MM.1S (cell line): ENCODE data around the gene KCNH1.

Source experiments
- DNase-seq: peaks from one replicate; pipeline ENCODE4 v3.0.0-alpha.2; 2015
- H2AFZ ChIP-seq: fragments of 300-600 bp; sonication (generic); 2 replicates; pipeline ENCODE4 v1.6.0; 2016; ENCODE audit warnings: antibody characterized with exemption, low read length
- H3F3A ChIP-seq: fragments of 300-600 bp; sonication (generic); 2 replicates; pipeline ENCODE4 v1.6.1; 2016; ENCODE audit warnings: mild to moderate bottlenecking, antibody characterized with exemption, low read length, moderate library complexity, mixed read lengths; ENCODE audit not compliant: insufficient read depth
- H3K27ac ChIP-seq: fragments of 300-600 bp; sonication (generic); 2 replicates; pipeline ENCODE4 v1.5.1; 2016; ENCODE audit warnings: mild to moderate bottlenecking, low read length
- H3K27me3 ChIP-seq: fragments of 300-600 bp; sonication (generic); replicated peaks from 2 replicates; pipeline ENCODE4 v1.6.0; 2016; ENCODE audit warnings: low read length; ENCODE audit not compliant: insufficient read depth
- H3K36me3 ChIP-seq: fragments of 300-600 bp; sonication (generic); replicated peaks from 2 replicates; pipeline ENCODE4 v1.6.1; 2016; ENCODE audit warnings: mild to moderate bottlenecking, low read length, mixed read lengths; ENCODE audit not compliant: insufficient read depth
- H3K4me1 ChIP-seq: fragments of 300-600 bp; sonication (generic); 2 replicates; pipeline ENCODE4 v1.6.1; 2016; ENCODE audit warnings: low read length, mixed read lengths
- H3K4me2 ChIP-seq: fragments of 300-600 bp; sonication (generic); 2 replicates; pipeline ENCODE4 v1.6.0; 2016; ENCODE audit warnings: low read depth, low read length
- H3K4me3 ChIP-seq: fragments of 300-600 bp; sonication (generic); 2 replicates; pipeline ENCODE4 v1.5.1; 2016; ENCODE audit warnings: low read length, mixed read lengths
- H3K79me2 ChIP-seq: fragments of 300-600 bp; sonication (generic); 2 replicates; pipeline ENCODE4 v1.6.1; 2016; ENCODE audit warnings: mixed run types, low read length, mixed read lengths
- H3K9ac ChIP-seq: fragments of 300-600 bp; sonication (generic); 2 replicates; pipeline ENCODE4 v1.6.1; 2016; ENCODE audit warnings: low read length, mixed read lengths
- H3K9me2 ChIP-seq: fragments of 300-600 bp; sonication (generic); replicated peaks from 2 replicates; pipeline ENCODE4 v1.6.1; 2016; ENCODE audit warnings: mild to moderate bottlenecking, low read length, mixed read lengths; ENCODE audit not compliant: insufficient read depth
- H3K9me3 ChIP-seq: fragments of 300-600 bp; sonication (generic); replicated peaks from 2 replicates; pipeline ENCODE4 v1.6.1; 2016; ENCODE audit warnings: mild to moderate bottlenecking, low read length, mixed read lengths; ENCODE audit not compliant: insufficient read depth
- H4K20me1 ChIP-seq: fragments of 300-600 bp; sonication (generic); 2 replicates; pipeline ENCODE4 v1.6.1; 2016; ENCODE audit warnings: mild to moderate bottlenecking, low read length, moderate library complexity, mixed read lengths; ENCODE audit not compliant: insufficient read depth
- EZH2 ChIP-seq: fragments of 300-600 bp; sonication (generic); optimal IDR thresholded peaks from 2 replicates; pipeline ENCODE3; 2017; ENCODE audit warnings: low read depth, mild to moderate bottlenecking, antibody characterized with exemption, low read length, mixed read lengths
- EZH2phosphoT487 ChIP-seq: fragments of 300-600 bp; sonication (generic); IDR thresholded peaks from 2 replicates; pipeline ENCODE4 v1.6.1; 2018; ENCODE audit warnings: antibody characterized with exemption, low read length
- TF ChIP-seq, protein P1 (sequence below): fragments of 300-600 bp; sonication (generic); IDR thresholded peaks from 2 replicates; pipeline ENCODE4 v1.5.1; 2016; ENCODE audit warnings: antibody characterized with exemption, low read length, mixed read lengths

Gene KCNH1

GRCh38 chr1:210920716-210921694 lies 212.9 kb downstream of the KCNH1 start:
- Histone ChIP-seq H3K4me1 (no peaks in the 10 kb centered on the region), H3K79me2 (no peaks in the 10 kb centered on the region), H2AFZ (no peak overlapping the region), H3K27me3 (no peaks in the 10 kb centered on the region), H3K9me3 (no peaks in the 10 kb centered on the region), H3K27ac (no peak overlapping the region), H3K4me2 (no peak overlapping the region), H3F3A (no peaks in the 10 kb centered on the region), H3K4me3 (no peak overlapping the region), H3K9me2 (no peaks in the 10 kb centered on the region), H3K9ac (no peak overlapping the region), H3K36me3 (no peaks in the 10 kb centered on the region), H4K20me1 (no peaks in the 10 kb centered on the region)
- TF ChIP-seq EZH2, result no peak
- TF ChIP-seq, protein P1, sequence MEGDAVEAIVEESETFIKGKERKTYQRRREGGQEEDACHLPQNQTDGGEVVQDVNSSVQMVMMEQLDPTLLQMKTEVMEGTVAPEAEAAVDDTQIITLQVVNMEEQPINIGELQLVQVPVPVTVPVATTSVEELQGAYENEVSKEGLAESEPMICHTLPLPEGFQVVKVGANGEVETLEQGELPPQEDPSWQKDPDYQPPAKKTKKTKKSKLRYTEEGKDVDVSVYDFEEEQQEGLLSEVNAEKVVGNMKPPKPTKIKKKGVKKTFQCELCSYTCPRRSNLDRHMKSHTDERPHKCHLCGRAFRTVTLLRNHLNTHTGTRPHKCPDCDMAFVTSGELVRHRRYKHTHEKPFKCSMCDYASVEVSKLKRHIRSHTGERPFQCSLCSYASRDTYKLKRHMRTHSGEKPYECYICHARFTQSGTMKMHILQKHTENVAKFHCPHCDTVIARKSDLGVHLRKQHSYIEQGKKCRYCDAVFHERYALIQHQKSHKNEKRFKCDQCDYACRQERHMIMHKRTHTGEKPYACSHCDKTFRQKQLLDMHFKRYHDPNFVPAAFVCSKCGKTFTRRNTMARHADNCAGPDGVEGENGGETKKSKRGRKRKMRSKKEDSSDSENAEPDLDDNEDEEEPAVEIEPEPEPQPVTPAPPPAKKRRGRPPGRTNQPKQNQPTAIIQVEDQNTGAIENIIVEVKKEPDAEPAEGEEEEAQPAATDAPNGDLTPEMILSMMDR, result no peak
- TF ChIP-seq EZH2phosphoT487, result no peak
- no peak for DNase-seq

DNA sequence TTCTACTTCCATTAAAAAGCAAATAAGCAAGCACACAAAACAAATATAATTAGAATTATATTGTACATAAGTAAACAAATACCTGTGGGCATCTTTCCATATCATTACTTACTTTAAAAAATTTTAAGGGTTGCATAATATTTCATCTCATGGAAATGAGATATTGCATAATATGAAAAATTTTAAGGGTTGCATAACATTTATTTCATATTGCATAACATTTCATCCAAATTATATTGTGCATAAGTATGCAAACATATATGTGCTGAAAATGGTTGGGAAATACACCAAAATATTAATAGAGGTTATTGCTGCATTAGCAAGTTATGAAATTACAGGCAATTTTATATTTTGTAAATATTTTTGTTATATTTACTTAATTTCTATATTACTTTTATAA lies 213.7 kb downstream of the KCNH1 start:
- H3K9ac ChIP-seq, result no peak overlapping the region
- no peaks in the 10 kb centered on the region for H3K9me2 ChIP-seq
- no peak overlapping the region for H3K27ac ChIP-seq
- no peaks in the 10 kb centered on the region for H3F3A ChIP-seq
- H3K79me2 ChIP-seq, result no peaks in the 10 kb centered on the region
- no peak for DNase-seq
- H3K36me3 ChIP-seq, result no peaks in the 10 kb centered on the region
- H3K4me2 ChIP-seq, result no peak overlapping the region
- no peak overlapping the region for H2AFZ ChIP-seq
- TF ChIP-seq, protein P1, result no peak
- H3K27me3 ChIP-seq, result no peaks in the 10 kb centered on the region
- no peaks in the 10 kb centered on the region for H4K20me1 ChIP-seq
- no peaks in the 10 kb centered on the region for H3K4me1 ChIP-seq
- H3K4me3 ChIP-seq, result no peak overlapping the region
- H3K9me3 ChIP-seq, result no peaks in the 10 kb centered on the region

DNA sequence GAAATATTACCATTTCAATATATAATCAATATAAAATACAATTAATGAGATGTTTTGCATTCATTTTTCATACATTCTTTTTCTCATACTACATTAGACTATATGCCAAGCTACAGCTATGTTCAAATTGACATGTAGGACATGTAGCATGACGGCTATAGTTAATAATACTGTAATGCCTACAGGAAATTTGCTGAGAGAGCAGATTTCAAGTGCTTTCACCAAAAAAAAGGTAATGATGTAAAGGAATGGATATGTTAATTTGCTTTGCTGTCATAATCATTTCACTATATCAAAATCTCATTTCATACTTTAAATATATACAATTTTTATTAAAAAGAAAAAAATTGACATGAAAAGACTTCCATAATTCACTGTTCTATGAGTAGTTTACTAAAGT lies 215.1 kb downstream of the KCNH1 start:
- TF ChIP-seq, protein P1, result no peak
- no peak for TF ChIP-seq EZH2
- TF ChIP-seq EZH2phosphoT487, result no peak
- H3K27me3 ChIP-seq, result no peaks in the 10 kb centered on the region
- H3K4me1 ChIP-seq, result no peaks in the 10 kb centered on the region
- no peak overlapping the region for H2AFZ ChIP-seq
- no peaks in the 10 kb centered on the region for H3K9me3 ChIP-seq
- no peaks in the 10 kb centered on the region for H3K36me3 ChIP-seq
- H3F3A ChIP-seq, result no peaks in the 10 kb centered on the region
- no peaks in the 10 kb centered on the region for H3K9me2 ChIP-seq
- no peak overlapping the region for H3K27ac ChIP-seq
- no peaks in the 10 kb centered on the region for H4K20me1 ChIP-seq
- H3K4me2 ChIP-seq, result no peak overlapping the region
- no peak for DNase-seq
- H3K9ac ChIP-seq, result no peak overlapping the region
- no peak overlapping the region for H3K4me3 ChIP-seq
- no peaks in the 10 kb centered on the region for H3K79me2 ChIP-seq
